Epithelial cell of proximal tubule (primary cell): ENCODE measurements around the gene CXorf66. TPM values are rescaled to one million over a fixed set of nuclear protein-coding genes. Genes with fewer than 3 reads are reported as not detected.

Source experiments
- DNase-seq: peaks from one replicate; pipeline ENCODE4 v3.0.0-alpha.2; 2011; ENCODE audit warnings: low read depth
- H3K4me3 ChIP-seq: 2 replicates; pipeline ENCODE4 v1.5.1; 2011; ENCODE audit warnings: low read depth, mild to moderate bottlenecking, low read length
- total RNA-seq: library from RNA; depleted of rRNA; stranded (reverse); fragments of >200 nt; gene quantifications from 2 replicates; pipeline ENCODE4 v1.2.3, GENCODE V29; 2015
- TF ChIP-seq, protein P1 (sequence below): conservative IDR thresholded peaks from 2 replicates; pipeline ENCODE4 v1.5.1; 2012; ENCODE audit warnings: low read depth, mild to moderate bottlenecking, low read length

CXorf66 gene
- total RNA-seq, 1 donor from 2014 or later = not detected

- H3K4me3 ChIP-seq = peak overlapping the region; percentile 71
- TF ChIP-seq, protein P1, sequence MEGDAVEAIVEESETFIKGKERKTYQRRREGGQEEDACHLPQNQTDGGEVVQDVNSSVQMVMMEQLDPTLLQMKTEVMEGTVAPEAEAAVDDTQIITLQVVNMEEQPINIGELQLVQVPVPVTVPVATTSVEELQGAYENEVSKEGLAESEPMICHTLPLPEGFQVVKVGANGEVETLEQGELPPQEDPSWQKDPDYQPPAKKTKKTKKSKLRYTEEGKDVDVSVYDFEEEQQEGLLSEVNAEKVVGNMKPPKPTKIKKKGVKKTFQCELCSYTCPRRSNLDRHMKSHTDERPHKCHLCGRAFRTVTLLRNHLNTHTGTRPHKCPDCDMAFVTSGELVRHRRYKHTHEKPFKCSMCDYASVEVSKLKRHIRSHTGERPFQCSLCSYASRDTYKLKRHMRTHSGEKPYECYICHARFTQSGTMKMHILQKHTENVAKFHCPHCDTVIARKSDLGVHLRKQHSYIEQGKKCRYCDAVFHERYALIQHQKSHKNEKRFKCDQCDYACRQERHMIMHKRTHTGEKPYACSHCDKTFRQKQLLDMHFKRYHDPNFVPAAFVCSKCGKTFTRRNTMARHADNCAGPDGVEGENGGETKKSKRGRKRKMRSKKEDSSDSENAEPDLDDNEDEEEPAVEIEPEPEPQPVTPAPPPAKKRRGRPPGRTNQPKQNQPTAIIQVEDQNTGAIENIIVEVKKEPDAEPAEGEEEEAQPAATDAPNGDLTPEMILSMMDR = no peak
- no peak for DNase-seq
Observed at GRCh38 chrX:139933904-139934303, 31.4 kb downstream of the CXorf66 start.

GRCh38 chrX:139932901-139933796 lies 32.2 kb downstream of the CXorf66 start, which contains the start of gene ATP11C:
TSS of gene ATP11C (minus strand) at chrX:139933053. CDS start at chrX:139932042, 1,011 bp downstream.
- peak within 1 kb of the TSS; percentile 71 for H3K4me3 ChIP-seq
- DNase-seq = no peak
- TF ChIP-seq, protein P1 = no peak

DNA sequence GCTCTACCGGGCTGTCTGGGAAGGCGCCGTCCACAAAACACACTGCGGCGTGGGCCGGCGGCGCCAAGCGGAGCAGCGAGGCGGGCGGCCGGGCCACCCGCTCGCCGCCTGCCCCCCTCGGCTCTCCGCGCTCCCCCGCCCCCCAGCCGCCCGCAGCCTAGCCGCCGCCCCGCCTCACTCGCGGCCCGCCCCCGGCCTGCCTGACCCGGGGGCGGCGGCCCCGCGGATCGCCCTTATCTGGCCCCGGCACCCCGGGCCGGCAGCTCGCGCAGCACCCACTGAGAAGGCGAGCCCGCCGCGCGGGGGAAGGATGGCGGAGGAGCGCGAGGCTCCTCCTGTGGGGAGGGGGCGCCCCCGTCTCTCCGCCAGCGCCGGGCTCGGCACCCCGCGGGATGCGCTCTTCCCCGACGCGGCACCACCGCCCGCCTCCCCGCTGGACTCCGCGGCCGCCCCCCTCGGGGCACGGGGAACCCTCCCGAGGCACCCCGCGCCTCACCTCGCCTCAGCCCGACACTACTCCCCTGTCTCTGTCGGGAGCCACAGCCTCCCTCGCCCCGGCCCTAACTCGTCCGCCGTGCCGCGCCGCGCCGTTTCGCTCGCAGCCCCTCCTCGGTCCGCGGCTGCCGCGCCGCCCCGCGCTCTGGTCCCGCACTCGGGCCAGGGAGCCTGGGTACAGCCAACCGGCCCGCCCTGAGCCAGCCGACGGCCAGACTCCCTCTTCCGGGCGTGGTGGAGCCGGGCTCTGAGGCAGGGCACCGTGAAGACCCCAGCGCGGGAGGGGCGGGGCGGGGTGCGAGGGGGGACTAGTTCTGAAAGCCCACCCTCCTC lies 33.0 kb downstream of the CXorf66 start:
- H3K4me3 ChIP-seq = peak overlapping the region; percentile 71
- DNase-seq = no peak
- TF ChIP-seq, protein P1 = no peak

- H3K4me3 ChIP-seq = peak overlapping the region; percentile 71
- DNase-seq = no peak
- TF ChIP-seq, protein P1 = no peak
Observed at GRCh38 chrX:139931646-139932072, 33.7 kb downstream of the CXorf66 start.

GRCh38 chrX:139930916-139931645 lies 34.2 kb downstream of the CXorf66 start:
- TF ChIP-seq, protein P1 = no peak
- DNase-seq = no peak
- H3K4me3 ChIP-seq = peak overlapping the region; percentile 71

GRCh38 chrX:139930401-139930800 lies 34.9 kb downstream of the CXorf66 start:
- DNase-seq = no peak
- TF ChIP-seq, protein P1 = no peak

More at GRCh38 chrX:139930401-139930800, 34.9 kb downstream of the CXorf66 start:
- H3K4me3 ChIP-seq = peak overlapping the region; percentile 71
